Immature natural killer cell (primary cell): ENCODE data around the gene COL23A1. TPM values are rescaled to one million over a fixed set of nuclear protein-coding genes. Genes with fewer than 3 reads are reported as not detected.

ENCODE experiments used
- DNase-seq, 3 donors: peaks; one replicate each; pipeline ENCODE4 v3.0.0; 2022; ENCODE audit warnings: mixed read lengths in 1 of 3
- H3K27ac Mint-ChIP-seq, 6 donors: one replicate each; pipeline ENCODE4 v1.8.0; 2020; ENCODE audit warnings: mixed read lengths in 6 of 6, mild to moderate bottlenecking in 5 of 6, inconsistent platforms in 4 of 6, moderate library complexity in 3 of 6
- H3K27me3 Mint-ChIP-seq, 3 donors: one replicate each; pipeline ENCODE4 v1.8.0; 2020 to 2021; ENCODE audit warnings: low read depth in 3 of 3, mild to moderate bottlenecking in 3 of 3, mixed read lengths in 3 of 3, moderate library complexity in 3 of 3, inconsistent platforms in 1 of 3
- H3K36me3 Mint-ChIP-seq, 3 donors: one replicate each; pipeline ENCODE4 v1.8.0; 2020; ENCODE audit warnings: mixed read lengths in 3 of 3, inconsistent platforms in 2 of 3, mild to moderate bottlenecking in 2 of 3
- H3K4me1 Mint-ChIP-seq, 2 donors: one replicate each; pipeline ENCODE4 v1.8.0; 2020; ENCODE audit warnings: inconsistent platforms in 2 of 2, mild to moderate bottlenecking in 2 of 2, mixed read lengths in 2 of 2, moderate library complexity in 1 of 2
- H3K4me3 Mint-ChIP-seq, 5 donors: one replicate each; pipeline ENCODE4 v1.8.0; 2020; ENCODE audit warnings: mild to moderate bottlenecking in 5 of 5, mixed read lengths in 5 of 5, inconsistent platforms in 3 of 5, moderate library complexity in 3 of 5
- H3K9me3 Mint-ChIP-seq, 6 donors: one replicate each; pipeline ENCODE4 v1.8.0; 2020; ENCODE audit warnings: mild to moderate bottlenecking in 6 of 6, mixed read lengths in 6 of 6, inconsistent platforms in 4 of 6, moderate library complexity in 3 of 6
- polyA plus RNA-seq, 3 donors: library from polyadenylated mRNA; unstranded; fragments of 300-500 nt; fragmentation: Illumina TruSeq; gene quantifications; one replicate each; pipeline ENCODE4 v1.2.3, GENCODE V29; 2021

Gene COL23A1
- polyA plus RNA-seq, 3 donors from 2014 or later: 0.40 to 0.78 TPM; not detected in 1

- Mint-ChIP-seq H3K4me3 (no peak overlapping the region), H3K4me1 (no peaks in the 10 kb centered on the region), H3K36me3 (no peaks in the 10 kb centered on the region), H3K27me3 (peaks cover 0 to 5% (median 0%) of the 10 kb centered on the region in 3 donors), H3K9me3 (no peaks in the 10 kb centered on the region), H3K27ac (no peak overlapping the region)
- no peak for DNase-seq
Measured at GRCh38 chr5:178382754-178383164, 207.4 kb downstream of the COL23A1 start.

GRCh38 chr5:178381921-178382695 is 208.1 kb downstream of the COL23A1 start:
- no peaks in the 10 kb centered on the region for H3K36me3 Mint-ChIP-seq
- H3K9me3 Mint-ChIP-seq: no peaks in the 10 kb centered on the region
- H3K4me3 Mint-ChIP-seq: no peak overlapping the region
- peaks cover 0 to 5% (median 0%) of the 10 kb centered on the region in 3 donors for H3K27me3 Mint-ChIP-seq
- no peak for DNase-seq
- H3K27ac Mint-ChIP-seq: no peak overlapping the region
- H3K4me1 Mint-ChIP-seq: no peaks in the 10 kb centered on the region

GRCh38 chr5:178381206-178381605 is 209.0 kb downstream of the COL23A1 start:
- no peaks in the 10 kb centered on the region for H3K36me3 Mint-ChIP-seq
- H3K27ac Mint-ChIP-seq: no peak overlapping the region
- H3K4me3 Mint-ChIP-seq: no peak overlapping the region
- H3K4me1 Mint-ChIP-seq: no peaks in the 10 kb centered on the region
- peaks cover 0 to 3% (median 0%) of the 10 kb centered on the region in 3 donors for H3K27me3 Mint-ChIP-seq
- DNase-seq: no peak
- no peaks in the 10 kb centered on the region for H3K9me3 Mint-ChIP-seq

- DNase-seq: no peak
- H3K4me3 Mint-ChIP-seq: no peak overlapping the region
Measured at GRCh38 chr5:178380541-178381074, 209.6 kb downstream of the COL23A1 start.

GRCh38 chr5:178380086-178380485 is 210.1 kb downstream of the COL23A1 start:
- H3K9me3 Mint-ChIP-seq: no peaks in the 10 kb centered on the region
- H3K27me3 Mint-ChIP-seq: peaks cover 0 to 3% (median 1%) of the 10 kb centered on the region in 3 donors
- no peaks in the 10 kb centered on the region for H3K4me1 Mint-ChIP-seq
- no peaks in the 10 kb centered on the region for H3K36me3 Mint-ChIP-seq
- H3K27ac Mint-ChIP-seq: no peak overlapping the region
- DNase-seq: no peak
- H3K4me3 Mint-ChIP-seq: no peak overlapping the region

More at GRCh38 chr5:178380541-178381074, 209.6 kb downstream of the COL23A1 start:
- Mint-ChIP-seq H3K4me1 (no peaks in the 10 kb centered on the region), H3K9me3 (no peaks in the 10 kb centered on the region), H3K27me3 (peaks cover 0 to 3% (median 1%) of the 10 kb centered on the region in 3 donors), H3K36me3 (no peaks in the 10 kb centered on the region), H3K27ac (no peak overlapping the region)

GRCh38 chr5:178378527-178379484 is 211.4 kb downstream of the COL23A1 start:
- no peaks in the 10 kb centered on the region for H3K36me3 Mint-ChIP-seq
- H3K27ac Mint-ChIP-seq: no peak overlapping the region
- H3K4me1 Mint-ChIP-seq: no peaks in the 10 kb centered on the region
- peaks cover 1 to 3% (median 3%) of the 10 kb centered on the region in 3 donors for H3K27me3 Mint-ChIP-seq
- DNase-seq: no peak
- H3K9me3 Mint-ChIP-seq: no peaks in the 10 kb centered on the region
- no peak overlapping the region for H3K4me3 Mint-ChIP-seq

GRCh38 chr5:178377583-178378270 is 212.5 kb downstream of the COL23A1 start:
- no peak overlapping the region for H3K4me3 Mint-ChIP-seq
- DNase-seq: no peak
- H3K4me1 Mint-ChIP-seq: no peaks in the 10 kb centered on the region
- no peaks in the 10 kb centered on the region for H3K36me3 Mint-ChIP-seq
- H3K9me3 Mint-ChIP-seq: no peaks in the 10 kb centered on the region
- H3K27ac Mint-ChIP-seq: no peak overlapping the region
- peaks cover 3% of the 10 kb centered on the region in 3 donors for H3K27me3 Mint-ChIP-seq

GRCh38 chr5:178376921-178377582 is 213.1 kb downstream of the COL23A1 start:
- no peak for DNase-seq
- H3K36me3 Mint-ChIP-seq: no peaks in the 10 kb centered on the region
- H3K27me3 Mint-ChIP-seq: peaks cover 3% of the 10 kb centered on the region in 3 donors
- no peaks in the 10 kb centered on the region for H3K4me1 Mint-ChIP-seq
- H3K4me3 Mint-ChIP-seq: no peak overlapping the region
- H3K27ac Mint-ChIP-seq: no peak overlapping the region
- H3K9me3 Mint-ChIP-seq: no peaks in the 10 kb centered on the region

- no peaks in the 10 kb centered on the region for H3K9me3 Mint-ChIP-seq
- H3K36me3 Mint-ChIP-seq: no peaks in the 10 kb centered on the region
- no peak overlapping the region for H3K27ac Mint-ChIP-seq
- no peak for DNase-seq
- H3K27me3 Mint-ChIP-seq: peaks cover 3 to 5% (median 5%) of the 10 kb centered on the region in 3 donors
- no peaks in the 10 kb centered on the region for H3K4me1 Mint-ChIP-seq
- no peak overlapping the region for H3K4me3 Mint-ChIP-seq
Measured at GRCh38 chr5:178375348-178375747, 214.8 kb downstream of the COL23A1 start.

- H3K27ac Mint-ChIP-seq: no peak overlapping the region
- no peak for DNase-seq
Measured at GRCh38 chr5:178373711-178374110, 216.5 kb downstream of the COL23A1 start.

GRCh38 chr5:178372142-178372571 is 218.0 kb downstream of the COL23A1 start:
- DNase-seq: no peak
- Mint-ChIP-seq H3K4me1 (no peaks in the 10 kb centered on the region), H3K4me3 (no peak overlapping the region), H3K36me3 (no peaks in the 10 kb centered on the region), H3K27ac (no peak overlapping the region), H3K27me3 (peaks cover 0 to 8% (median 5%) of the 10 kb centered on the region in 3 donors), H3K9me3 (no peaks in the 10 kb centered on the region)

More at GRCh38 chr5:178373711-178374110, 216.5 kb downstream of the COL23A1 start:
- Mint-ChIP-seq H3K9me3 (no peaks in the 10 kb centered on the region), H3K36me3 (no peaks in the 10 kb centered on the region), H3K4me1 (no peaks in the 10 kb centered on the region), H3K27me3 (peaks cover 3 to 6% (median 5%) of the 10 kb centered on the region in 3 donors), H3K4me3 (no peak overlapping the region)

GRCh38 chr5:178371362-178372111 is 218.7 kb downstream of the COL23A1 start:
- no peaks in the 10 kb centered on the region for H3K9me3 Mint-ChIP-seq
- no peaks in the 10 kb centered on the region for H3K36me3 Mint-ChIP-seq
- H3K27me3 Mint-ChIP-seq: peaks cover 0 to 8% (median 5%) of the 10 kb centered on the region in 3 donors
- H3K4me1 Mint-ChIP-seq: no peaks in the 10 kb centered on the region
- DNase-seq: no peak
- no peak overlapping the region for H3K4me3 Mint-ChIP-seq
- no peak overlapping the region for H3K27ac Mint-ChIP-seq
